H9 (cell line): ENCODE results near the gene EGFR. TPM values are rescaled to one million over a fixed set of nuclear protein-coding genes. Genes with fewer than 3 reads are reported as not detected.

ENCODE experiments used
- DNase-seq: peaks from one replicate; pipeline ENCODE4 v3.0.0-alpha.2; 2017
- H2AFZ ChIP-seq: one replicate; pipeline ENCODE4 v1.6.1; 2013; ENCODE audit warnings: mild to moderate bottlenecking, low read length, control low read depth, moderate library complexity
- H2AK5ac ChIP-seq: 2 replicates; pipeline ENCODE4 v1.6.1; 2013; ENCODE audit warnings: low read length, control low read depth, mixed read lengths; ENCODE audit not compliant: insufficient read length
- H2BK120ac ChIP-seq: one replicate; pipeline ENCODE4 v1.6.1; 2013; ENCODE audit warnings: low read depth, mild to moderate bottlenecking, low read length, control low read depth, inconsistent platforms; ENCODE audit not compliant: poor library complexity, severe bottlenecking
- H2BK12ac ChIP-seq: 2 replicates; pipeline ENCODE4 v1.6.1; 2013; ENCODE audit warnings: low read length, control low read depth, mixed read lengths, low read depth; ENCODE audit not compliant: insufficient read length
- H2BK15ac ChIP-seq: 2 replicates; pipeline ENCODE4 v1.6.1; 2013; ENCODE audit warnings: low read depth, low read length, control low read depth
- H2BK20ac ChIP-seq: one replicate; pipeline ENCODE4 v1.6.1; 2013; ENCODE audit warnings: low read depth, mild to moderate bottlenecking, low read length, control low read depth, inconsistent platforms; ENCODE audit not compliant: poor library complexity, severe bottlenecking
- H2BK5ac ChIP-seq: 2 replicates; pipeline ENCODE4 v1.6.1; 2013; ENCODE audit warnings: low read length, control low read depth, mixed read lengths; ENCODE audit not compliant: insufficient read length
- H3K14ac ChIP-seq: 2 replicates; pipeline ENCODE4 v1.6.1; 2013; ENCODE audit warnings: low read length, control low read depth; ENCODE audit not compliant: insufficient read depth
- H3K18ac ChIP-seq: 2 replicates; pipeline ENCODE4 v1.6.1; 2013; ENCODE audit warnings: low read depth, mild to moderate bottlenecking, mixed read lengths, low read length, control low read depth; ENCODE audit not compliant: insufficient read length
- H3K23ac ChIP-seq: 2 replicates; pipeline ENCODE4 v1.6.1; 2013; ENCODE audit warnings: low read length, control low read depth, mixed read lengths, low read depth; ENCODE audit not compliant: insufficient read length
- H3K23me2 ChIP-seq: 2 replicates; pipeline ENCODE4 v1.6.1; 2013; ENCODE audit warnings: low read depth, mild to moderate bottlenecking, mixed read lengths, low read length, control low read depth; ENCODE audit not compliant: insufficient read length, poor library complexity, severe bottlenecking
- H3K27ac ChIP-seq: 2 replicates; pipeline ENCODE4 v1.5.1; 2013; ENCODE audit warnings: low read length, control low read depth, mixed read lengths, low read depth; ENCODE audit not compliant: insufficient read length
- H3K27me3 ChIP-seq: 2 replicates; pipeline ENCODE4 v1.6.1; 2013; ENCODE audit warnings: low read length, control low read depth, inconsistent platforms; ENCODE audit not compliant: insufficient read depth
- H3K4ac ChIP-seq: 2 replicates; pipeline ENCODE4 v1.6.1; 2013; ENCODE audit warnings: low read depth, mild to moderate bottlenecking, control low read depth, inconsistent platforms, low read length, moderate library complexity
- H3K4me1 ChIP-seq: 2 replicates; pipeline ENCODE4 v1.6.1; 2013; ENCODE audit warnings: low read length, control low read depth, inconsistent platforms; ENCODE audit not compliant: insufficient read depth
- H3K4me2 ChIP-seq: 2 replicates; pipeline ENCODE4 v1.6.1; 2013; ENCODE audit warnings: low read length, control low read depth, mixed read lengths; ENCODE audit not compliant: insufficient read length, insufficient read depth
- H3K56ac ChIP-seq: 2 replicates; pipeline ENCODE4 v1.6.1; 2013; ENCODE audit warnings: low read depth, mild to moderate bottlenecking, mixed read lengths, low read length, control low read depth; ENCODE audit not compliant: insufficient read length
- H3K79me1 ChIP-seq: 2 replicates; pipeline ENCODE4 v1.6.1; 2013; ENCODE audit warnings: low read depth, mild to moderate bottlenecking, moderate library complexity, low read length, control low read depth, inconsistent platforms; ENCODE audit not compliant: insufficient read depth, poor library complexity, severe bottlenecking
- H3K79me2 ChIP-seq: 2 replicates; pipeline ENCODE4 v1.6.1; 2013; ENCODE audit warnings: low read length, control low read depth, inconsistent platforms; ENCODE audit not compliant: insufficient read depth
- H3K9ac ChIP-seq: 2 replicates; pipeline ENCODE4 v1.6.1; 2013; ENCODE audit warnings: low read length, control low read depth, mixed read lengths; ENCODE audit not compliant: insufficient read length; ENCODE audit errors: extremely low read depth
- H3K9me3 ChIP-seq: one replicate; pipeline ENCODE4 v1.6.1; 2013; ENCODE audit warnings: low read depth, low read length, inconsistent platforms; ENCODE audit not compliant: control insufficient read depth
- H3T11ph ChIP-seq: one replicate; pipeline ENCODE4 v1.6.1; 2013; ENCODE audit warnings: mild to moderate bottlenecking, low read length, control low read depth, inconsistent platforms
- H4K20me1 ChIP-seq: one replicate; pipeline ENCODE4 v1.6.1; 2013; ENCODE audit not compliant: control insufficient read depth, insufficient read length, insufficient read depth
- H4K5ac ChIP-seq: 2 replicates; pipeline ENCODE4 v1.6.1; 2013; ENCODE audit warnings: low read depth, mild to moderate bottlenecking, mixed read lengths, low read length, control low read depth; ENCODE audit not compliant: insufficient read length
- H4K8ac ChIP-seq: replicated peaks from 2 replicates; pipeline ENCODE4 v1.6.1; 2013; ENCODE audit warnings: low read length, control low read depth, mixed read lengths, low read depth; ENCODE audit not compliant: insufficient read length
- H4K91ac ChIP-seq: 2 replicates; pipeline ENCODE4 v1.6.1; 2013; ENCODE audit warnings: low read depth, mild to moderate bottlenecking, moderate library complexity, mixed read lengths, low read length, control low read depth; ENCODE audit not compliant: insufficient read length
- H3K27ac Mint-ChIP-seq, 3 experiments: 2 replicates in 2 of 3; 3 replicates in 1 of 3; pipeline ENCODE4 v1.8.0; 2020 to 2021; ENCODE audit warnings: mixed read lengths in 3 of 3, mild to moderate bottlenecking in 1 of 3, moderate library complexity in 1 of 3
- H3K27me3 Mint-ChIP-seq: 2 replicates; pipeline ENCODE4 v1.8.0; 2021; ENCODE audit warnings: low read depth, mild to moderate bottlenecking, moderate library complexity, mixed read lengths
- H3K36me3 Mint-ChIP-seq, 3 experiments: 2 replicates in 2 of 3; 3 replicates in 1 of 3; pipeline ENCODE4 v1.8.0; 2020 to 2021; ENCODE audit warnings: low read depth in 3 of 3, mixed read lengths in 3 of 3; ENCODE audit not compliant: insufficient read depth in 1 of 3
- H3K4me1 Mint-ChIP-seq, 2 experiments: 2 replicates each; pipeline ENCODE4 v1.8.0; 2020; ENCODE audit warnings: mixed read lengths in 2 of 2
- H3K4me3 Mint-ChIP-seq, 2 experiments: 2 replicates in 1 of 2; 3 replicates in 1 of 2; pipeline ENCODE4 v1.8.0; 2020 to 2021; ENCODE audit warnings: mild to moderate bottlenecking in 2 of 2, mixed read lengths in 2 of 2, moderate library complexity in 1 of 2
- H3K9me3 Mint-ChIP-seq, 2 experiments: 2 replicates in 1 of 2; 3 replicates in 1 of 2; pipeline ENCODE4 v1.8.0; 2020; ENCODE audit warnings: mild to moderate bottlenecking in 2 of 2, mixed read lengths in 2 of 2, moderate library complexity in 1 of 2
- CTCF ChIP-seq: fragments of 200-600 bp; sonication (generic); conservative IDR thresholded peaks from 3 replicates; pipeline ENCODE4 v1.8.0; 2021; ENCODE audit warnings: antibody characterized with exemption, mild to moderate bottlenecking
- WGBS: extraction: QIAGEN DNeasy Blood & Tissue Kit; methylation state at CpG from one replicate; pipeline ENCODE4 v1.1.7; 2013; ENCODE audit warnings: missing lambda C conversion rate, low lambda C conversion rate, mixed read lengths; ENCODE audit not compliant: insufficient read length; ENCODE audit errors: extremely low coverage; 5-methylcytosine and 5-hydroxymethylcytosine counted together
- total RNA-seq: library from RNA; stranded (reverse); gene quantifications from 2 replicates; pipeline ENCODE4 v1.2.1, GENCODE V29; 2021

The EGFR gene
- total RNA-seq, 1 experiment from 2014 or later = 3.3 TPM

GRCh38 chr7:54995610-54996363 is 23.0 kb upstream of the EGFR start:
- Mint-ChIP-seq H3K4me3 (no peak overlapping the region), H3K36me3 (no peaks in the 10 kb centered on the region), H3K27me3 (peaks cover 2% of the 10 kb centered on the region; the same call in 1 of the 2 replicates), H3K4me1 (peaks cover 4% of the 10 kb centered on the region in 2 experiments; a peak in 3 of 4 replicates), H3K9me3 (no peaks in the 10 kb centered on the region), H3K27ac (no peak overlapping the region; a peak in 1 of 7 replicates)
- H3K56ac ChIP-seq = no peak overlapping the region
- H2BK5ac ChIP-seq = no peak overlapping the region
- no peak overlapping the region for H2BK12ac ChIP-seq
- no peak overlapping the region for H3K27ac ChIP-seq
- DNase-seq = no peak
- H2AK5ac ChIP-seq = no peak overlapping the region
- no peak overlapping the region for H2BK120ac ChIP-seq
- H3K23ac ChIP-seq = no peak overlapping the region
- H2BK20ac ChIP-seq = no peak overlapping the region
- WGBS = no CpG with 5 or more reads among the region's 5 CpGs
- no peak overlapping the region for H3K9ac ChIP-seq
- no peak overlapping the region for H3K4ac ChIP-seq
- no peak for TF ChIP-seq CTCF
- no peak overlapping the region for H3K14ac ChIP-seq
- no peak overlapping the region for H3T11ph ChIP-seq
- H3K9me3 ChIP-seq = no peaks in the 10 kb centered on the region
- H4K5ac ChIP-seq = no peak overlapping the region
- H3K4me1 ChIP-seq = no peaks in the 10 kb centered on the region
- no peak overlapping the region for H3K4me2 ChIP-seq
- H3K79me1 ChIP-seq = no peaks in the 10 kb centered on the region
- H4K8ac ChIP-seq = no peak overlapping the region
- no peaks in the 10 kb centered on the region for H3K27me3 ChIP-seq
- H4K20me1 ChIP-seq = no peaks in the 10 kb centered on the region
- H3K18ac ChIP-seq = no peak overlapping the region
- H3K23me2 ChIP-seq = no peaks in the 10 kb centered on the region
- H4K91ac ChIP-seq = no peak overlapping the region
- H3K79me2 ChIP-seq = no peaks in the 10 kb centered on the region
- H2BK15ac ChIP-seq = no peak overlapping the region
- H2AFZ ChIP-seq = no peak overlapping the region
